Measurements from ENCODE around the gene COL4A2.

The COL4A2 gene

DNA sequence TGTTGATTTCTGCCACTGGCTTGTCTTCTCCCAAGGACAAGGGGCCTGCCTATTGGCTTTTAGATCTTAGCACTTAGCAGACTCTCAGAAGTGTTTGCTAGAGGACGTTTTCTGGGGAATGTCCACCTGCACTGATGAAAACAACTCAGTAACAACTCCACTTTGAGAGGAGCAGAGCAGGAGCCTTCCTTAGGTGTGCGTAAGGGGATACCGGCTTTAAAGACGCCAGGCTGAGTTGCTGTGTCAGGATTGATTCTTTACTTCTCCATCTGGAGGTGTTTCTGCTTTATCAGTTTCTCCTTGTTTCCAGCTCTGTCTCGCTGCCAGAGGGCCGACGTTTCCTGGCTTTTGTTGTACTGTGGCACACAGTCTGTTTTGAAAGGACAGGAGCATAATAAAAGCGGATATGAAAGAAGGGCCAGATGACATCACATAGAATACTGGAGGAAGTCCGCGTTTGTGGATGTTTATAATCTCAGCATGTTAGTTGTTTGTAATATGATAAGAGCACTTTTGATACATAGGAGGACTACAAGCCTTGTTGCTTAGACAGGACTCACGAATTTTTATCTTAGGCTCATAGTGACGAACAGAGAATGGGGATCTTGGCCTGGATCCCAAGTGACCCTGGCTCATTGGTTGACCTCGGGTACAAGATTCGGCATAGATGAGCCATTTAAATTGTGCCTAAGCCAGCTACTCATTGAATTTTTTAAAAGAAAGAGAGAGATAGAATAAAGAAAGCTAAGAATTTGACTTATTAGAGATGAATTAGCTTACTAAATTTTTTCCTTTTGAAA lies 34.6 kb downstream of the COL4A2 start:
- DNase-seq, result no peak

DNA sequence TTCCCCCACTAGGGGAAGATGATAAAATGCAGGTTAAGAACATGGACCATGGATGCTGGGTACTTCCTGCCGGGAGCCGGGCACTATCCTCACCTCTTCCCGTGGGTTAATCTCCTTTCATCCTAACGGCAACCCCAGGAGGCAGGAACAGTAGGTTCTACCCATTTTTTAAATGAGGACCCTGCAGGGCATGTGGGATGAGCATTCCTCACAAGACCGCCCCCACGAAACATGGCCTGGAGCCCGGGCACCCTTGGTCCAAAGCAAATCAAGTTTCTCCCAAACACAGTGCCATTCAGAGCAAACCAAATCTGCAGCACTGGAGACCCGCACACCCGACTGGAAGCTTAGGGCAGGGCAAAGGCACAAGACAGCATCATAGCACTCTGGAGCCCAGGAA lies 35.4 kb downstream of the COL4A2 start:
- no peak for DNase-seq

- no peak for DNase-seq
These were observed 36.3 kb downstream of the COL4A2 start for GRCh38 chr13:110343241-110343865.

DNA sequence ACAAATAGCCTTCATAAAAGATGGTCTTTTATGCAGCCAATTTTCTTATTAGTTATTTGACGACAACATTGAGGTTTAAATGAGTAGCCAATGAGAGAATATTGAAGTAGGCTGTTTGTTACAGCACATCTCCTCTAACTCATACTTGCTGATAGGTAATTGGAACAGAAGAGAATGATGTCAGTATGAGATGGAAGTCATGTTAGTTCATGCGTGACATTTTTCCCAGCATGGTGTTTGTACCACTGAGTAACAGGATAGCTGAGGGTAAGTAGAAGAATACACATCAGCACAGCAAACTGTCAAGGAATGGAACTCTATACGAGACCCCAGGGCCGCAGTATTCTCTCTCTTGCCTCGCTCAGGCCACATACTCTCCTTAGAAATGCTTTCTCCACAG lies 37.2 kb downstream of the COL4A2 start:
- no peak for DNase-seq

GRCh38 chr13:110345266-110345665 lies 38.2 kb downstream of the COL4A2 start:
- no peak for DNase-seq

GRCh38 chr13:110345701-110346100 lies 38.6 kb downstream of the COL4A2 start:
- DNase-seq, result no peak

GRCh38 chr13:110346661-110347067 lies 39.6 kb downstream of the COL4A2 start:
- DNase-seq, result peak; percentile 47 to 69 (median 66)

- no peak for DNase-seq
These were observed 40.0 kb downstream of the COL4A2 start for GRCh38 chr13:110347088-110347487.

GRCh38 chr13:110347535-110348308 lies 40.6 kb downstream of the COL4A2 start:
- no peak for DNase-seq

DNA sequence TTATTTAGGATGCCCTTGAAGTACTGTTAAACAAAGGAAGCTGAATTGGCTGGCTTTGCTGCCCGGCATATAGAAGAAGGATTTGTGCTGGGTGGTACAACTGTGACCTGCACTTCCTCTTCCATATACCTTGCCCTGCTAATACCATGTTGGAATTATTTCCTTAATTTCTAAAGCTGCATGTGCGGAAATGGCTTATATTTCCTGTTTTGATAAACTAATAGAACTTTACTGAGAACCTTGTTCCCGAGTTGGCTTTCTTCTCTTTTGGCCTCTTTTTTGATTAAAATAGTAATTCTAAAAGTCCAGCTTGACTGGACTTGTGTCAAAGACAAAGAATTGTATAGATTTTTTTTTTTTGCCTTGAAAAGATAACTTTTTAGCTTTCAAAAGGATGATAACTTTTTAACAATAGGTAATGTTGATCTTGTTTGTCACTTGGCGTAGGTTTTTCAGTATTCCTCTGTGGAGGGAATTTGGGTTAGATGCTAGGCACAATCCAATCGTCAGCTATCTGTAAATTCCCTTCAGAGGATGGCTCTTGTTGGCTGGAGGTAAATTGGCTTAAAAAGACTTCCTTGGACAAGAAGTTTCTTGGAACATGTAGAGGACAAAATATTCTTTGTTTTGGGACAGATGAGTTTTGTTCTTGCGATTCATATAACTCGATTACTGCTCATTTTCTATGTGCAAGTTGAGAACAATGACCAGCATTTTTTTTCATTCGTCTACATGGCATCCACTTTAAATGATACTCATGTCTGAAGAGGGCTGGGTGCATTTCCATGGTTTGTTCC lies 41.4 kb downstream of the COL4A2 start:
- no peak for DNase-seq

DNA sequence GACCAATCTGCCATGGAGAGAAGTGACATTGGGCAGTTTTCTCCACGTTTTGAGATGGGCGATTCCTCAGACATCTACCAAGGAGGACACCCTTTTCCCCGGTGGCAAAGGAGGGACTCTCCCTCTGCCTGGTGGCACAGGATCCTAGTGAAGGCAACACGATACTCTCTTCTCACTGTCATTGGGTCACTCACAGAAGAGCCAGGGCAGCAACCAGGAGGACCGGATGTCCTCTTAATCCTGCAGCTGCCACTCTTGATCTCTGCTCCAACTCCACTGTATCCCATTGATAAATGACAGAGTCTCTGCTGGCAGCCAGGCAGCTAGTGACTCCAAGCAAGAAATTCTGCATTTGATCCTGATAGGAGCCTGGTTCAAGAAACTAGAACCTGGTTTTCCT lies 42.2 kb downstream of the COL4A2 start:
- no peak for DNase-seq

DNA sequence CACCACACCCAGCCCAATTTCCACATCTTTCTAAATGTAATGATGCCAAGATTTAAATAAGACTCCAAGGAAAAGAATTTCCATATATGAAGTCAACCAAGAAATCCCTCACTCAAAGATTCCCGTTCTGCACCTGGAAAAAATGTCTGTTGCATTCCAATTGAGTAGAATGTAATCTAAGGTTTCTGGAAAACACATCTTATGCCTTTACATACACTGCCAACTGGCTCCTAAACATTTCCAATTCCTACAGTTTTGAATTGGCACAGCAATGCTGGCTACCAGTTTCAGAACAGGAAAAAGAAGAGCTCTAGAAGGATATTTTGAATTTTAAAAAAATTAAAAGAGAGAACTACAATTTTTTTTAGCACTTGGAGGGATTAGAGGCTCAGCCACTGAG lies 43.0 kb downstream of the COL4A2 start:
- DNase-seq, result no peak

DNA sequence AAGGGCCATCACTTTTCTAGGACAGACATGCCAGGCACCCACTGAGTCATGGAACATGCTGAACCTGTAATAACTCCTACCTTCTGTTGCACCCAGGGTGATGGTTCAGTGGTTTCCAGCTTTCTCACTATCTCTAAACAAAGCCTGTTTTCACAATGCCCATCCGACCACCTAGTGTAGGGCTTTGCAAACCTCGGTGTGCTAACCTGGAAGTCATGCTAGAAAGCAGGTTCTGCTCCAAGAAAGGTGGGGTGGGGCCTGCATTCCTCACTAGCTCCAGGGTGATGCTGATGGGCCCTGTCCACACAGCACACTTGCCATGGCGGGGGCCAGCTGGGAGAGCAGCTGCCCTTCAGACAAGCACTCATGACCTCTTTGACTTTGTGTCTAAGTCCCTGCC lies 43.4 kb downstream of the COL4A2 start:
- no peak for DNase-seq

- no peak for DNase-seq
These were observed 44.7 kb downstream of the COL4A2 start for GRCh38 chr13:110351636-110352420.

DNA sequence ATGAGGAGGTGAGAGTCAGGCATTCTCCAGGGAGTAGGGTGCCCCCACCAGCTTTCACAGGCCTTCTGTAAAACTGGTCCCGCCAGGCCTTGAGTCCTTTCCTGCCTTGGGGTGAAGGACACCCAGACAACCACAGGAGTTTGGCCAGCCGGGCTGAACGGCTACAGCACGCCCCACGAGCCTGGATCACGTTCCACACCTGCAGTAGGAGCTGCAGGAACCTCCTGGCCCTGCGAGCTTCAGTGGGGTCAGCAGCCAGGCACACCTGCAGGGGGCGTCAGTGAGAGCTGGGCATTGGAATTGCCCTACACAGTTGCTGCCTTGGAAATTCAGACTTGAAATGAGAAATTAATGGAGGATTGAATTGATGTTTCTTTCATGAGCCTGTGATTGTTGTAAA lies 45.7 kb downstream of the COL4A2 start:
- no peak for DNase-seq

- no peak for DNase-seq
These were observed 46.4 kb downstream of the COL4A2 start for GRCh38 chr13:110353339-110353977.

DNA sequence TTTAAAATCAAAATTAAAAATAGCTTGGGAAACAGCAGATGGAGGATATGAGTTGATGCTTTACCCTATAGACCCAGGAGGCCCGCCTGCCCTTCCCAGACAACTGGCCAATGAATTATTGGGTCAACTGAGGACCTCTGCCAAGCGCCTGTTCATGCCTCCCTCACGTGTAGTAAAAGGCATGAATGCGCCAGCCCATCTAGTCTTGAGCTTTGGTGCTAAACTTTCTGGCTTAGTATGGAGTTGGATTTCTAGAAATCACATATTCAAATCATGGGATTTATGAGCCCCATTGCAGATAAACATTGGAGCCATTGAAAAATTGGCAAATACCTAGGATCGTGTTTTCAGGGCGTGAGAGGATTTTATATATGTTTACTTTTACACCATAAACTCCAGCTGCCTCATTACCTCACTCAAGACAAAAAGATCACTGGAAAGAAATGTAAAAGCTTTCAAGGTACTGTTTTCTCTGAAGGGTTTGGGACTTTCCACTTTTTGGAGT lies 47.1 kb downstream of the COL4A2 start:
- DNase-seq, result no peak

DNA sequence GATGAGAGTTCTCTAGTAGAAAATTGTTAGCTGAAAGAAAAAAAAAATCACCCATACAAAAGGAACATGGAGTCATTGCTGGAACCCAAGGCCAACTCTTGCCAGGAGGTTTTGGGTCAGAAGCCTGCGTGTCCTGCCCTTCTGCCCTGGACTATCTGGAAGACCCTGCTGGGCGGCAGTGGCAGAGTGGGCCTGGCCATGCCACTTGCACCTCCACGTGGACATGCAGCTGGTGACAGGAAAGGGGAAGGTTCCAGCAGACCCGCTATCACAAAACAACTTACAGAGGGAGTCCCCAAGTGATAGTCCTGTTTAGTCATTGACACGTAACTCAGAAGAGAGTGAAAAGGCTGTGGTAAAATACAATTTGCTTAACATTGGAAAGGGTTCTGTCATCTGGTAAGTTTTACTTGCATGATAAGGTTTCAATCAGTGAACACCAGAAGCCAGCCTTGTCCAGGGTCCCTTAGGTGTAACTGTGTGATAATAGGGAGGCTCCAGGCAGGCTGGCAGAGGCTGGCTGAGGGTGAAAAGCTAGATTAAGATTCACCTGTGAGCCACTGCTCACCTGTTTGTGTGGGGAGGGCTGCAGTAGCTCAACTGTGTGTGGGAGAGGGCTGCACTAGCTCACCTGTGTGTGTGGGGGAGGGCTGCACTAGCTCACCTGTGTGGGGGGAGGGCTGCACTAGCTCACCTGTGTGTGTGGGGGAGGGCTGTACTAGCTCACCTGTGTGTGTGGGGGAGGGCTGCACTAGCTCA lies 47.8 kb downstream of the COL4A2 start:
- no peak for DNase-seq

DNA sequence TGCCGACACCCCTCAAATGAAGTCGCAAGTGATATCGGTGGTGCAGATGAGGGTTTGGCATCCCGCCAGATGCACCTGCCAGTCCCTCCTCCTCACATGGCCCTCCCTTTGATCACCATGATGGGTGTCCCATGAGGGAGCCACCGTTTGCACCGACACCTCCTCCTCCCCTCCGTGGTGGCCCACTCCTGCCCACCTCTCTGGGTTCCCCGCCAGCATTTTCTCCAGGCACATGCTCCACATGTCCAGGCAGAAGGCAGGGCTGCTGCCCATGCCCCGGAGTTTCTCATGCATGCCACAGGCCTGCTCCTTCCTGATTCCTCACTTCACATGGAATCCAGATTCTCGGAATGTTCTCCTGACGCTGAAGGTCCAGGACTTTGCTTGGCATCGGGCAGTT lies 49.3 kb downstream of the COL4A2 start:
- DNase-seq, result no peak

DNA sequence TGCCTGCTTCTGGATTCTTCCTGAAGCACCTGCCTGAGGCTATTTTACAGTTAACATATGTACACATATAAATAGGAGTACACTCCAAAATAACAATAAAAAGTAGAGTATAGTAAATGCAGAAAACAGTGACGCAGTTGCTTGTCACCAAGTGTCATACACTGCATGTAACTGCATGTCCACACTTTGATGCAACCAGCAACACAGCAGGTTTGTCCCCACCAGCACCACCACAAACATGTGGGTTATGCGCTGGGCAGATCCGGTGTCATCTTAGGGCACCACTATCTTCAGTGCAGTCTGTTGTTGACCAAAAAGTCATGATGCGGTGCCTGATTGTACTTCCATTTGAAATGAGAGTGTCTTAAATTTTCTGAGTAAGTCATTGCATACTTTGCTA lies 51.3 kb downstream of the COL4A2 start:
- DNase-seq, result no peak

DNA sequence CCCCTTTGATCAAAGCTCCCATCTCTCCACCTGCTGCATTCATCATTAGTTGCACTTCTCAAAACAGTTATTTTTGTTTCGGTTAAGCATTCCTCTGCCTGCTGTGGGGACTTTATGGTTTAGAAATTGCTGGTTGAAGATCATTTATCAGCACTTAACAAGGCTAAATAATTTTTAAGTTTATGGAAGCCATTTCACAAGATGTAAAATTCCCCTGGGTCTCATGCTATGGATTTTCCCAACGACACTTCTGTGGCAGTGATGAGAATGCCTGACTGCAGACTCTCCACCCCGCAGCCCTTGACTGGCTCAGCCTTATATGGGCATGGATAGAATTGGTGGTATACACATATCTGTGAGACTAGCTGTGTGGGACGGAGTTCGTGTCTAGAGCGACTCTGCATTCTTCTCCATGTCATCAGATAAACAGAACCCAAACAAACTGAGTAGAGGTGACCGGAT lies 52.8 kb downstream of the COL4A2 start:
- no peak for DNase-seq

All from NCI-H1417 (cell line).